ENCODE data around the gene PDCL2.
"Not testable (repeated sequence)": the region's sequence is repeated elsewhere in the genome, so short reads cannot be mapped to it uniquely, and the experiment has no call there.

PDCL2 gene

GRCh38 chr4:55592014-55592413 lies at the start of gene PDCL2:
Gene PDCL2 (minus strand): TSS chr4:55592245. CDS start chr4:55592109, 136 bp downstream.
- DNase-seq (ENCODE audit: low spot score): peak; percentile 22

- DNase-seq (ENCODE audit: low spot score): peak; percentile 64
Measured at GRCh38 chr4:55637272-55637820, 45.3 kb upstream of the PDCL2 start.

- peak; percentile 21 for DNase-seq (ENCODE audit: low spot score)
Measured at GRCh38 chr4:55636656-55636999, 44.6 kb upstream of the PDCL2 start.

- peak; percentile 66 for DNase-seq (ENCODE audit: low spot score)
Measured at GRCh38 chr4:55635741-55636655, 44.0 kb upstream of the PDCL2 start, which contains the start of gene NMU. Gene NMU (minus strand): TSS chr4:55636298. CDS start chr4:55636192, 106 bp downstream.

- no peak for DNase-seq (ENCODE audit: low spot score)
Measured at GRCh38 chr4:55635282-55635681, 43.2 kb upstream of the PDCL2 start.

- DNase-seq (ENCODE audit: low spot score): no peak
Measured at GRCh38 chr4:55634417-55635128, 42.5 kb upstream of the PDCL2 start.

- no peak for DNase-seq (ENCODE audit: low spot score)
Measured at GRCh38 chr4:55633903-55634302, 41.9 kb upstream of the PDCL2 start.

GRCh38 chr4:55625835-55626234 lies 33.8 kb upstream of the PDCL2 start:
- no peak for DNase-seq (ENCODE audit: low spot score)

- not testable (repeated sequence) for DNase-seq (ENCODE audit: low spot score)
Measured at GRCh38 chr4:55624063-55624462, 32.0 kb upstream of the PDCL2 start.

GRCh38 chr4:55618546-55619143 lies 26.6 kb upstream of the PDCL2 start:
- DNase-seq (ENCODE audit: low spot score): no peak

GRCh38 chr4:55617587-55618197 lies 25.6 kb upstream of the PDCL2 start:
- no peak for DNase-seq (ENCODE audit: low spot score)

GRCh38 chr4:55615008-55615407 lies 23.0 kb upstream of the PDCL2 start:
- DNase-seq (ENCODE audit: low spot score): no peak

- no peak for DNase-seq (ENCODE audit: low spot score)
Measured at GRCh38 chr4:55613621-55614020, 21.6 kb upstream of the PDCL2 start.

- no peak for DNase-seq (ENCODE audit: low spot score)
Measured at GRCh38 chr4:55612341-55612740, 20.3 kb upstream of the PDCL2 start.

- DNase-seq (ENCODE audit: low spot score): no peak
Measured at GRCh38 chr4:55611358-55612059, 19.5 kb upstream of the PDCL2 start.

GRCh38 chr4:55610381-55610780 lies 18.3 kb upstream of the PDCL2 start:
- no peak for DNase-seq (ENCODE audit: low spot score)

GRCh38 chr4:55609393-55609866 lies 17.4 kb upstream of the PDCL2 start:
- peak; percentile 40 for DNase-seq (ENCODE audit: low spot score)

- no peak for DNase-seq (ENCODE audit: low spot score)
Measured at GRCh38 chr4:55608591-55608990, 16.5 kb upstream of the PDCL2 start.

GRCh38 chr4:55604996-55605395 lies 13.0 kb upstream of the PDCL2 start:
- no peak for DNase-seq (ENCODE audit: low spot score)

GRCh38 chr4:55600640-55601039 lies 8.6 kb upstream of the PDCL2 start:
- DNase-seq (ENCODE audit: low spot score): no peak

GRCh38 chr4:55598641-55599040 lies 6.6 kb upstream of the PDCL2 start:
- no peak for DNase-seq (ENCODE audit: low spot score)

Measured in iPS-NIHi11 (cell line).